HG03280 (cell line): ENCODE measurements around the gene KCNAB1.

Experiments used
- ATAC-seq: cut with Tn5 transposase; IDR thresholded peaks from one replicate; pipeline ENCODE4 v1.9.1; 2021; ENCODE audit warnings: mild to moderate bottlenecking, moderate library complexity; ENCODE audit not compliant: unreplicated experiment

The KCNAB1 gene

DNA sequence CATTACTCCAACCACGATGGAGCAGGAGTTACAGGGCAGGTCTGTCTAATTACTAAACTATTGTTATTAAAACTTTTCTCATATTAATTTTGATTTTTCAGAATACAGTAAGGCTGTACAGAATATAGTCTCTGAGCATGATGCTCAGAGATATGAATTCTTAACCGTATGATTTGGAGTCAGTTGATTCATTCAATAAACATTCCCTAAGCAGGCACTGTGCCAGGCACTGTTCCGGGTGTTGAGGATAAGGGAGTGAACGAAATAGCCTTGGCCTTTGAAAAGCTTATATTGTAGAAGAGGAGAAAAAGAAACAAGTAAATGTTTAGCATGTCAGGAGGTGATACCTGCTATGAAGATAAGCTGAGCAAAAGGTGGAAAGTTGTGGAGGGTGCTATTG, 187.3 kb downstream of the KCNAB1 start:
- no peak for ATAC-seq

DNA sequence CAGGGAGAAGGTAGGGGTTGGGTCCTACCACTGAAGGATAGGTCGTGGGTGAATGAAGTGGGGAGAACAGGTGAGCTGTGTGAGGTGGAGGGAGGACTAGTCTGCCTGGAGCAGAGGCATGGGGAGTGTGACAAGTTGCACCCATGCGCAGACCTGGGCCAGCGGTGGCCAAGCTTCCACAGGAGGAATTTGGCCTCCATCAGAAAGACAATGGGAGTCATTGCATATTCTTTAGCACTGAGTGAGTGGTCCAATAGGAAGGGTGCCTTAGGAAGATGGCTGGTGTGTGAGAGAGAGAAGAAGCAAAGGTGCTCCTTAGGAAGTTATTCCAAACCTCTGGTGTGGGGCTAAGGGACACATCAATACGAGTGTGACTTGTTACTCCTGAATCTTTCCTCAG, 191.1 kb downstream of the KCNAB1 start:
- ATAC-seq = no peak

DNA sequence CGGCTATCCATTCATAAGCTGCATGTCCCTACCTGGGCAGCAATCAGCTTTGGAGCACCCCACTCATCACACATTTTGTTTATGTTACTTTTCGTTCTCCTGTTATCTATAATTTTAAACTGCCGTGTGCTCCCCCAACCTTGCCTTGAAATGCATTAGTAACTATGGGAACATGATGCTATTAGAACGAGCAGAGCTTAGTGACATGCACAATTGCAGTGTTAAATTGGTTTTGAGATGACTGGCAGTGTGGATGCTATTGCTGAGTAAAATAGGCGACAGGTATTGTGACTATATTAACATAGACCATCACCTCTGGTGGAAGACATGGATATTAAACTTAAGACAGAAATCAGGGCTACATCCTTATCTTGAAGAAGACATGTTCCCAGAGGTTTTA, 191.6 kb downstream of the KCNAB1 start:
- ATAC-seq = no peak

DNA sequence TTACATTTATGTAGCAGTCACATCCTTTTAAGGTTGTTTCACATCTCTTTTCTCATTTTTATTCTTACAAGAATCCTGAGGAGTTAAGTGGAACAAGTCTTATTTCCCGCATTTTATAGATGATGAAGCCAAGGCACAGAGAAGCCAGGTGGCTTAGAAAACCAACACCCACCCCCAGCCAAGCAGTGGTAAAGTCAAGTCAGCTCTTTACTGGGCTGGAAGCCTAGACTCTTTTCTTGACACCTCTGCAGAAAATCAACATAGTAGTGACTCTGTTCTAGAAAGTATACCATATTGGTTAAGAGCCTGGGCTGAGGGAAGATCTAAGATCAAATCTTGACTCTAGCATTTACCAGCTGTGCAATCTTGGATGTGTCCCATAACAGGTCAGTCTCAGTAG, 195.7 kb downstream of the KCNAB1 start:
- ATAC-seq = no peak

DNA sequence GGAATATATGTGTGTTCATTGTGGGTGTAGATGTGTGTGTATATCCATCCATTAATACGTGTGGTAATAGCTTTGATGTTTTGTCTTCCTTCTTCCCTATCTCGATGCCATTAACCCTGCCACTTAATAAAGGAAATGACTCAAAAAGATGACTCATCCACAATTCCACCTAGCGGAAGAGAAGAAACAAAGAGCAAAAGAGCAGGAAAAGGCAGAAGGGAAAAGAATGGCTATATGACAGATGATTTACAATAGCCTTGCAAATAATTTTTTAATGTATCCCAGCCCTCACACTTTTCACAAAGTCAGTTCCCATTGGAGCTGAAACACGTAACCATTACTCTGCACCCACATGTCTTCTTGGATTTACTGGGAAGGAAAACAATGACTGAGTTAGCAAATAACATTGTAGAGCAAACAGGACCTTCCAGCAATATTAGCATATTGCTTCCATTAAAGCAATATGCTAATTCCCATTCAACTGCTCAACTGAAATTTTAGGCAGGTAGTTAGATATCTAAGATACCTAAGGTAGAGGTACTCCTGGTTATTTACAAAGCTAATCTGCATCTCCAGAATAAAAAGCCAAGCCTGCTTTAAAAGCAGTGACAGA, 197.2 kb downstream of the KCNAB1 start:
- ATAC-seq = no peak

DNA sequence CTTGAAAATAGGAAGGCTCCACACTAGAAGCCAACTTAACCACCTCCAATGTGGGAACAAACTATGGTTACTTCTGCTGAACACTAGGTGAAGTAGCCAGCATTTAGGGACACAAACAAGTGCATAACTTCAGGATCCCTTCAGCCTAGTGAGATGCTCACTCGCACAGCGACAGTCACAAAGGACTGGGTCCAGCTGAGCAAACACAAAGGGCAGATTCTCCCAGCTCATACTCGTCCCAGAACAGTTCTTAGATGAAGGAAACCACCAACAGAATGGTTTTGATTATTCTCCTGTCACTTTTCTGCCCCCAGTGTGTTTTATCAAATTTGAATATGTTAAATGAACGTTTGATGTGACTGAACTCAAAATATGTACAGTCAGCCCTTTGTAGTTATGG, 201.6 kb downstream of the KCNAB1 start:
- ATAC-seq = no peak

DNA sequence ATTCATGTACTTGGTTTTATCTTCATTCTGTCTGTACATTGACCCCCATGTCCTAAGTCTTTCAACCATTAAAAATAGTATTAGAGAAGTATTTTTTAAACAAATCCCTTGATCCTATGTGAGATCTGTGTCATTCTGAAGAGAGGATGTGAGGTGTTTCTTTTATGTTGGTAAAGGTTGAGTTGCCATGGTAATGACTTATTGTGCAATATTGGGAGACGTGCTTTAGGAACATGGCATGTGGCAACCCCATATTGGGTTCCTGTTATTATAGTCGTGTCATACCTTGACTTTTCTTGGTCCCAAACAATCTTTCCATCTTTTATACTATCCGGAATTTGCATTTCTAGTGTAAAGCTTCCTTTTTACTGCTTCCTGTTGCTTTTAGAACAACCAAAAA, 203.1 kb downstream of the KCNAB1 start:
- no peak for ATAC-seq

DNA sequence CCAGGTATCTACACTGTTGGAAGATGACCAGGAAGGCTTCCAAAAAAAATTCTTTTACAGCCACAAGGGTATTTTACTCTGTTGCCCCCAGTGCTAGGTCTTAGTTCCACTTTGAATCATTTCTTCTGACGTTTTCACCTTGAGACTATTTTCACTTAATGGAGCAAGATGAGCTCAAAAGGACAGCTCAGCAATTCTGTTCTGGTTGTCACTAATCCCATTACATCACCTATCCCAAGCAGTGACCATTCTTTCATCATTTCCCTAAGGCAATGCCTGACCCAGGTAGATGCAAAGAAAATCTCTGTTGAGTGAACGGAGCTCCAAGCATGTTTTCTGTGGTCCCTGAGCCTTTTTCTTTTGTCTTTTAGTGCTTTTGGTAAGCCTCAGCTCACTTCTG, 210.0 kb downstream of the KCNAB1 start:
- ATAC-seq = no peak

DNA sequence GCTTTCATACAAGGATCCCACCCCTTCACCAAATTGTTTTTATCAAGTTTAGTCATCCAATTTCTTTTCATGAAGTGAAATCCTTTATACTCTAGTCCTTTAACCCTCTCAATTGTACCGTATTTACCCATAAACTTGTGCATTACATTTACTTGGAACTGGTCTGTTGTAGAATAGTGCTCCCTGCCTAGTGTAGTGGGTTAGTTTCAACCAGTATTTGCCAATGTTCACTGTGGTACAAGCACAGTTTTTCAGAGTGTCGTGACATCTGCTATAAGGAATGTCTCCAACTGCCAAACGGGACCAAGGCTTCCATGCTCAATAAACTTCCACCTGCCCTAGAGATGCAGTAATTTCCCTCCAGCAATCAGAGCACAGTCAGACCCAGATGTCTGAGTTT, 211.9 kb downstream of the KCNAB1 start:
- no peak for ATAC-seq

DNA sequence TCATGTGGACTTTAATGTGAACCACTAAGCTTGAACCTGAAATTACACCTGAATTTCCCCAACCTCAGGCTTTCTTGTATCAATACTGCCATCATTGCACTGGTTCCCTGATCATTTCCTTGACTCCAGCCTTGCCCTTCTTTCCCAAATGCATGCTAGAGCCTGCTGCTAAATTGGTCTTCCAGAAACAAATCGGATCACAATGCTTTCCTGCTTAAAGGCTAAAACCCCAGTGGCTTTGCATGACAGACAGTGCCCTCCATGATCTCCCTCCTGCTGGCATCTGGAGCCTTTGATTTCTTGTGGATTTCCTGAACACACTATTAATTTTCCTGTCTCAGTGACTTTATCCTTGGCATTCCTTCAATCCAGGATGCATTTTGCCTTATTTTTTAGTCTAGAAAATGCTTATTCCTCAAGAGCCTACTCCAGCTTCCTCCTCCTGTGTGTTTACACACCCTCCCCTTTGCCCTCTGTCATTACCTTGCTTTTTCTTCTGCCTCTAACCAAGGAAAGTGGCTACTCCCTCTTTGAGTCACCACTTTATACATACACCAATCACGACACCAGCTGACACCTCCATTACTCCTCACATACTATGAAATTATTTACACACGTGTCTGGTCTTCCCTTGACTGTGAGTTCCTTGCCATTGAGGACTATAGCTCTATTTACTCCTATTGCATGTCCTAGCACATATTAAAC, 214.6 kb downstream of the KCNAB1 start:
- ATAC-seq = no peak

DNA sequence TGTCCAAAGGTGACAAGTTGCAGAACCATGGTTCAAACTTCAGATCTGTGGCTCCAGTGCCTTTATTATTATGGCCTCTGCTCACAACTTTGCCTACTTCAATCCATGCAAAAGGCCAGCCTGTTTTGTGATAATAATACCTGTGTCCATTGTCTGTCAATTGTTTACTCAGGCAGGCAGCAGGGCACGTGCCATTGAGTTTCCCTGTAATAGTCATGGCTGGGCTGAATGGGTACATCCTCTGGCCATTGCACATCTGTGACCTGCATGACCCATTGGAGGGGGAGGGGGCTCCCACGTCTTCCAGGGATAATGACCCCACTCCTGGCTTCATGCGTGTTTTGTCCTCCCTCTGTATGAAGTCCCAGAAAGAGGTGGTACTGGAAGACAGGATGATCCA, 219.1 kb downstream of the KCNAB1 start:
- ATAC-seq = no peak

DNA sequence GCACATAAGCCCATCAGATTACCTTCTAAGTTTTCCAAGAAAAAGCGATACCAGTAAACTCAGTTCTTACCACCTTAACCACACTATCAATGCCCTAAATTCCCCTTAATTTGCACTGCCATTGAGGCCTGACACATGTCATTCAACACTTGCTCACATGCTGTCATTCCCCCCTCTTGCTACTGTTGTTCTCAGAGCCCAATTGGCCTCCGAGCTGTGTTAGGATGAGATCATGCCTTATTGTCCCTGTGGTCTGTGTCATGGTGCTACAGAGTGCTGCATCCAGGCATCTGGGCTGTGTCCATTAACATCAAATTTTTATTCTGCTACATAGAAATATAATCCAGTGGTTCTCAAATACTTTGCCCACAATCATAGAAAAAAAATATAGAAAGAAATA, 221.0 kb downstream of the KCNAB1 start:
- no peak for ATAC-seq

DNA sequence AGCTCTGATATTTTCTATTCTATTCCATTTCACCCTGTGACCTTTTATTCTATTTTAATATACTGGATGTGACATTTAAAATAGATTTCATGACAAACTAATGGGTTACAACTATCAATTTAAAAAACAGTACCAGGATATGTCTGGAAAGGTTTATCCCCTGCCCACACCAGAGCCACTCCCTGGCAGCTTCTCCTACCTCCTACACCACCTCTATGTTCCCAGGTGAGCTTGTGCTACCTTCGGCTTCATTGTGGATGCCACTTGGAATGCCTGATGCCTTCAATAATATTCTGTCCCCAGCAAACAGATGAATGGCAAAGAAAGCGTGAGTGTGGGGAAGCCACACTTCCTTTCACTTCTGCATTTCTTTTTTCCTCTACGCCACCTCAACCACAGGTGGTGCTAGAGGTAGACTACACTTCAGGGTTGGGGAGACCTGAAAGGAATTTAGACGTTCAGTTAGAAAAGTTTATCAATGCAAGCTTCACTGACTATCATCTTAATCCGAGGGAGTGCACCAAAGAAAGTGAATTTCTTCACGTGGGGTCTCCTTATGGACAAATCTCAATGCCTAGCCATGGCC, 221.5 kb downstream of the KCNAB1 start:
- peak; percentile 99 for ATAC-seq

DNA sequence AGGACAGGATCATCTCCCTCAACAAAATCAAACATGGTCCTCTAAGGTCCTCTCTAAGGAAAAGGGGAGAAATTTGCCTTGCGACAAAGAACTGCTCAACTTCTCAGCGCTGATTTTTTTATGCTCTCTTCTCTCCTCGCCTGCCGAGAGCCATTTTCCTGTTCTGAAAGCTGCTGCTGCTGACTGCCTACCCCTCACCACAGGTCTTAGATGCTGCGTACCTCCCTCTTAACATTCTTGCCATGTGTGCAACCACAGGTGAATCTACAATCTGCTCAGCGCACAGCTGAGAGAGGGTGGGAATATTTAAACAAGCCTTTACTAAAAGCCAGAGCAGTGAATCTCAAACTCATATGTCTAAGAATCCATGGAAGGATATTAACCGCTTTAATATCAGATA, 223.8 kb downstream of the KCNAB1 start:
- ATAC-seq = no peak

DNA sequence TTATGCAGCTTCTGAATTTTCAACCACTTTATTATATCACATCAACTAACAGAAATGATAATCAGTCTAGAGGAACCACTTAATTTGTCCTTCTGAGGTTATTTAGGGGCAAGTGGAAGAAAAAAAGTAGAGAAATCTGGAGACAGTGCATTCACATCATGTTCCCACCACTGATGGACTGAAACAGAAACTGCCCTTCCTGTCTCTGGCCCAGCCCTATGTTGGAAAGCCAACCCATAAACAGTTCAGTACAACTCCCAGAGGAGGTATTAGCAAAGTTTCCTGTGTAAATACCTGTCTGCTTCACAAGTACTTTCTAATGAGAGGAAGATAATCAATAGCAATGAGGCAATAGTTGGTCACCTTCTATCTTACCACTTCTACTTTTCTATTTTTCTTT, 228.7 kb downstream of the KCNAB1 start:
- no peak for ATAC-seq

DNA sequence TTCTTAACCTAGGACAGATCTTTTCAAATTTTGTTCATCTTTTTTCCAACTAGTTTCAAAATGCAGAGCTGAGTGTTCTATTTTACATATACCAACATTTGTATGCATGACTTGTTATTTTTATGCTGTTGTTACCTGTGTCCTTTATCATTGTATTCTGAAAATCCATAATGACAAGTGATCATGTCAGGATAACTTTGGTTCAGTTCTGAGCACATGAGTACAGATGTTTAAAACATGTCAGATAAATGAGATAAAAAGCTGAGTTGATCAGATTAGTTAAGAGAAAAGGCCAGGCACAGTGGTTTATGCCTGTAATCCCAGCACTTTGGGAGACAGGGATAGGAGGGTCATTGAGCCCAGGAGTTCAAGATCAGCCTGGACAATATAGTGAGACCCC, 229.6 kb downstream of the KCNAB1 start:
- ATAC-seq = no peak

DNA sequence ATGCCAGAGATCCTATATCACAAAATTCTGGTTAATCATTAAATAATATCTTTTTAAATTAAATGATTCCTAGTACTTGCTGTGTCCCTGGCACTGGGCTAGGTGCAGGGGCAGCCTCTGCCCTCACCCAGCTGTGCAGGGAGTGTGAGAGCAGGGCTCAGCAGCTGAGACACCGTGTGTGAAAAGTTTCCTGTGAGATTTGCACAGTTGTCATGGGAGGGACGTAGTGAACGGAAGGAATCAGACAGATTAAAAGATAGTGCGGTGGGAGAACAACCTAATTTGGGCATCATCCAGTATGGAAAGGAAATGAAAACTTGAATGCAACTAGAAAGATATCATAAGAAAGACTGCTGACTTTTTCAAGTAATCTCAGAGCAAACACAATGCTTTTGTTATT, 230.4 kb downstream of the KCNAB1 start:
- no peak for ATAC-seq

DNA sequence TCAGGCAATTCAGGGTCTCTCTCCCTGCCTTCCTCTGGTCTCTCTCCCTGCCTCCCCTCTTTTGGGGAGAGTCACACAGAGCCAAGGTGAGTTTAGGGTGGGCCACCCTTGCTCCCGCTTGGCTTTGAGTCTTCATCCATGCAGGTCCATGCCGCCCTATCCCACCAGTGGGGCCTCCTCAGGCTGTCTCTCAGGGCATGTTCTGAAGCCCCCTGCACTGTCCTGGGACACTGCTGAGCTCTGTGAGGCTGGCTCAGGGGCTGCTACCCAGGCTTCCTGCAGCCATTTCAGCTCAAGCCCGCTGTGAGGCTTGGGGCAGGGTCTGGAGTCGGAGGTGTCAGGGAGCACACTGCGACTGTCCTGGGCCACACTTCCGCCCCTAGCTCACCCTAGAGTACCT, 231.4 kb downstream of the KCNAB1 start:
- ATAC-seq = no peak

DNA sequence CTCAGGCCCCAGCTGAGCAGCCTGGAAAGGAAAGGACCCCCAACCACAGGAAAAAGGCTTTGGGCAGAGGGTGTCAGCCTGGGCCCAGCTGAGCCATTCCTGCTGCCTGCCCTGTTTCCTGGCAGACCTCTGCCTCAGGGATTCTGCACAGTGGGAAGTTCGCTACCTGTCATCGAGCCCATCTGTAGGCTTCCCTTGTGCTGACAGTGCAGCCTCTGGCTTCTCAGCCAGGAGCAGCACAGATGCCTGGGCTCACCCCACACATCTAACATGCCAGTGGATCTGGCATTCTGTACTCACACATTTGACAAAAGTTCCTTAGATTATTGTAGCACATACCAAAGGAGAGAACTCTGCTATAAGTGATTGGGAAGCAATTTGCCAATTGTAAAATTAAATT, 232.3 kb downstream of the KCNAB1 start:
- no peak for ATAC-seq

DNA sequence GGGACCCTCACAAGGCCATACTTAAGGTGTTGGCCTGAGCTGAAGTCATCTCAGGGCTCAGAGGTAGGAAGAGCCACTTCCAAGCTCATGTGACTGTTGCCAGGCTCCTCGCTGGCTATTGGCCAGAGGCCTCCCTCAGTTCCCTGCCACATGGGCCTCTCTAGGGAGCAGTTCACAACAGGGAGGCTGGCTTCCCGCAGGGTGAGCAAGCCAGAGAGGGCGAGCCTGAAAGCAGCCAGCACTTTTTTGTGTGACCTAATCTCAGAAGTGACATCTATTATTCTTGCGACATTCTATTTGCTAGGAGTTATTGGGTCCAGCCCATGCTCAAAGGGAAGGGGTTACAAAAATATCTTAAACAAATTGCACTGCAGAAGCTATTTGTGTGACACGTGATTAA, 233.2 kb downstream of the KCNAB1 start:
- no peak for ATAC-seq

DNA sequence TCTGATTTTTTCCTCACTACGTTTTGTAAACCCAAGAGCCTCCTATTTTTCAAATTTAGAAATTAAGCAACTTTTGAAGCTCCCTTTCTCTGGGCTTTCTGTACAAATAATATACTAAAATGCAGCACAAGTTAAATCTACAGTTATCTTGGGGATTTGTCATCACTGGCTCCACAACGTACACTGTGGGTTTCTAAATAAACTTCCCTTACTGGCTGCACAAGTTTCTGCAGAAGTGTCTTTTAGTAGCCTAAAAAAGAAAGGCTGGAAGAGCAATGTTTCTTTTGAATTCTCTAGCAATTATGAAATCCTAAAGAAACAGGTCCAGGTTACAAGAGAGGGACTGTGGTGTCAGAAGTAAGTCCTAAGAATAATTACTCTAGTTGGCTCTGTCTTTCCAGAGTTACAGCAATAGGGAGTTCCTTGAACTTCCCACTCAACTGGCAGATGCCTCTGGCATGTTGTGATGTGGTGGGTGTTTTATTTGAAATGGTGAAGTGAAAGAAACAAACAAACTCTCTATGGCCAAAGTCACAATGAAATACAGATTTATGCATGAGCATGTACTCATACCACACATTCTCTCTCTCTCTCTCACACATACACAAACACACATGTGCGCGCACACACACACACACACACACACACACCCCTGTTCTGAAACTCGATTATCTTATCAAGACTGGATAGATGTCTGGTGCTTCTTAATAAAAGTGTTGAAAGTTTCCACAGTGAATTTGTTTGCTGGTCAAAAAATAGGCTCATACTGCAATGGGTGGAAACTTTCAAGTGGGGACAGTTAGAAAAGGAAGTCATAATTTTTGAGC, 236.4 kb downstream of the KCNAB1 start:
- ATAC-seq = no peak

DNA sequence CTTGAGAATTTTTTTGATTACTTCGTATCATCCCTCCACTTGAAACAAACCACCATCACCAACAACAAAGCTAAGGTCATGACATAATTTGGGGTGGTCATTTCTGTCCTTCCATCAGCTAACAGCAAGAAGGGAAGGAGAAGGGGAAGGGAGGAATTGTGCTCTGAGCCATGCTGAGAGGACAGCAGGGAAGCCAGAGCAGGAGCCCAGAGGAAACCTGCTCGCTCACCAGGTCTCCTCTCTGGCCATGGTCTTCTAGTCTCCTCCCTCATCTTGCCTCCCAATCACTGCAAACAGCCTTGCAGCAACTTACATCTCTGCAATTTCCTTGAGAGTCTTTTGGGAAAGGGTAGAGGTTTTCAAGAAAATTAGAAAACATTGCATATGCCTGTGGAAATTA, 237.9 kb downstream of the KCNAB1 start:
- ATAC-seq = no peak
